K562 (cell line): Measurements from ENCODE around the gene LAP3. TPM values are rescaled to one million over a fixed set of nuclear protein-coding genes. Genes with fewer than 3 reads are reported as not detected.

ENCODE experiments used
- CAMTA2 ChIP-seq: fragments of 250-450 bp; sonication (Bioruptor Pico); conservative IDR thresholded peaks from 2 replicates; pipeline ENCODE4 v1.5.1; 2022
- CBFA2T3 ChIP-seq: fragments of 450-650 bp; IDR thresholded peaks from 2 replicates; pipeline ENCODE4 v1.6.1; 2017
- E2F1 ChIP-seq: sonication (generic); formaldehyde crosslinking; IDR thresholded peaks from 2 replicates; pipeline ENCODE4 v1.8.1; 2023; ENCODE audit warnings: mild to moderate bottlenecking, missing genetic modification reagents, moderate library complexity
- EWSR1 ChIP-seq: fragments of 450-650 bp; IDR thresholded peaks from 2 replicates; pipeline ENCODE4 v1.6.1; 2018; ENCODE audit warnings: borderline replicate concordance, mild to moderate bottlenecking, low read depth, moderate library complexity; ENCODE audit not compliant: partially characterized antibody
- GABPA ChIP-seq: fragments of 200-800 bp; sonication (Bioruptor generic); conservative IDR thresholded peaks from 2 replicates; pipeline ENCODE4 v1.6.1; 2016; ENCODE audit warnings: low read depth, missing genetic modification characterization, missing compliant biosample characterization
- KHSRP ChIP-seq: fragments of 450-650 bp; IDR thresholded peaks from 2 replicates; pipeline ENCODE4 v1.6.1; 2017
- KLF16 ChIP-seq: IDR thresholded peaks from 2 replicates; pipeline ENCODE4 v1.6.1; 2016; ENCODE audit warnings: antibody characterized with exemption
- MCM5 ChIP-seq: fragments of 450-650 bp; IDR thresholded peaks from 2 replicates; pipeline ENCODE4 v1.6.1; 2016; ENCODE audit warnings: low read depth
- NCOA6 ChIP-seq: fragments of 450-650 bp; IDR thresholded peaks from 2 replicates; pipeline ENCODE4 v1.6.1; 2017; ENCODE audit warnings: mild to moderate bottlenecking
- PHF21A ChIP-seq: fragments of 450-650 bp; IDR thresholded peaks from 2 replicates; pipeline ENCODE4 v1.6.1; 2017; ENCODE audit warnings: low read depth, borderline replicate concordance
- RFX1 ChIP-seq: fragments of 450-650 bp; IDR thresholded peaks from 2 replicates; pipeline ENCODE4 v1.6.1; 2016; ENCODE audit warnings: mild to moderate bottlenecking, moderate library complexity
- SETDB1 ChIP-seq: IDR thresholded peaks from one replicate; pipeline ENCODE4 v1.6.1; 2012; ENCODE audit warnings: low read length, control low read depth, inconsistent platforms
- SIRT6 ChIP-seq: IDR thresholded peaks from one replicate; pipeline ENCODE4 v1.6.1; 2012; ENCODE audit warnings: low read depth, mild to moderate bottlenecking, control low read depth, inconsistent platforms, low read length, moderate library complexity
- SNRNP70 ChIP-seq: fragments of 200-400 bp; formaldehyde crosslinking; optimal IDR thresholded peaks from 2 replicates; pipeline ENCODE3; 2017; ENCODE audit warnings: low read depth, low read length
- SP2 ChIP-seq: IDR thresholded peaks from 2 replicates; pipeline ENCODE4 v1.6.1; 2011; ENCODE audit warnings: mild to moderate bottlenecking, low read depth, low read length, moderate library complexity; ENCODE audit not compliant: poor library complexity, severe bottlenecking; ENCODE audit errors: extremely low read depth
- SRSF7 ChIP-seq: fragments of 200-400 bp; formaldehyde crosslinking; optimal IDR thresholded peaks from 2 replicates; pipeline ENCODE3; 2017; ENCODE audit warnings: mild to moderate bottlenecking, low read depth, low read length
- SRSF9 ChIP-seq: fragments of 200-400 bp; formaldehyde crosslinking; IDR thresholded peaks from 2 replicates; pipeline ENCODE4 v1.6.1; 2017; ENCODE audit warnings: low read depth, low read length, borderline replicate concordance
- TAL1 ChIP-seq: fragments of 450-650 bp; IDR thresholded peaks from 2 replicates; pipeline ENCODE4 v1.6.1; 2016; ENCODE audit warnings: mild to moderate bottlenecking
- TEAD2 ChIP-seq: fragments of 450-650 bp; IDR thresholded peaks from 2 replicates; pipeline ENCODE4 v1.6.1; 2016; ENCODE audit warnings: missing genetic modification characterization, control low read depth, missing compliant biosample characterization
- TRIM28 ChIP-seq: fragments of 450-650 bp; IDR thresholded peaks from 2 replicates; pipeline ENCODE4 v1.6.1; 2017
- XRCC4 ChIP-seq: IDR thresholded peaks from one replicate; pipeline ENCODE4 v1.6.1; 2011; ENCODE audit not compliant: insufficient read depth, insufficient read length; ENCODE audit errors: extremely low read depth
- ZNF133 ChIP-seq: fragments of 250-450 bp; sonication (Bioruptor Pico); IDR thresholded peaks from 2 replicates; pipeline ENCODE4 v1.4.0; 2020; ENCODE audit warnings: mild to moderate bottlenecking
- ZNF184 ChIP-seq: sonication (generic); formaldehyde crosslinking; IDR thresholded peaks from 2 replicates; pipeline ENCODE4 v1.5.0; 2020; ENCODE audit warnings: missing genetic modification reagents
- polyA plus RNA-seq, 8 experiments: library from polyadenylated mRNA; depleted of rRNA in 4 of 8; stranded (reverse) in 5 of 8; unstranded in 3 of 8; fragments of >200 nt; fragmentation: Nextera tagmentation in 2 of 8; fragmentation: Illumina TruSeq in 1 of 8; extraction: Ambion mirVana in 2 of 8; extraction: Trizol in 1 of 8; gene quantifications; 2 replicates each; pipeline versions ENCODE4 v1.2.1 to v1.2.3, GENCODE V29; 2011 to 2014; ENCODE audit warnings: inconsistent platforms in 1 of 8, missing spikeins in 1 of 8
- total RNA-seq, 7 experiments: library from RNA; depleted of rRNA in 6 of 7; stranded (reverse); fragments of >200 nt in 6 of 7; fragmentation: Illumina TruSeq in 2 of 7; extraction: Trizol in 2 of 7; gene quantifications; 2 replicates each; pipeline versions ENCODE4 v1.2.1 to v1.2.3, GENCODE V29; 2011 to 2021; ENCODE audit warnings: low replicate concordance in 1 of 7
- TF ChIP-seq, protein P1 (sequence below): fragments of 450-650 bp; IDR thresholded peaks from 2 replicates; pipeline ENCODE4 v1.7.1; 2018; ENCODE audit warnings: mild to moderate bottlenecking, low read depth; ENCODE audit not compliant: partially characterized antibody
- TF ChIP-seq, protein P2 (sequence below): fragments of 450-650 bp; formaldehyde crosslinking; IDR thresholded peaks from 2 replicates; pipeline ENCODE4 v1.4.0; 2020; ENCODE audit warnings: mild to moderate bottlenecking, moderate library complexity

LAP3 gene
- total and polyA plus RNA-seq, 9 of the 15 experiments (the other 6 are each of a cell fraction or from before 2014, with no cell fraction given) = 82.3 to 170 (median 107) TPM

DNA sequence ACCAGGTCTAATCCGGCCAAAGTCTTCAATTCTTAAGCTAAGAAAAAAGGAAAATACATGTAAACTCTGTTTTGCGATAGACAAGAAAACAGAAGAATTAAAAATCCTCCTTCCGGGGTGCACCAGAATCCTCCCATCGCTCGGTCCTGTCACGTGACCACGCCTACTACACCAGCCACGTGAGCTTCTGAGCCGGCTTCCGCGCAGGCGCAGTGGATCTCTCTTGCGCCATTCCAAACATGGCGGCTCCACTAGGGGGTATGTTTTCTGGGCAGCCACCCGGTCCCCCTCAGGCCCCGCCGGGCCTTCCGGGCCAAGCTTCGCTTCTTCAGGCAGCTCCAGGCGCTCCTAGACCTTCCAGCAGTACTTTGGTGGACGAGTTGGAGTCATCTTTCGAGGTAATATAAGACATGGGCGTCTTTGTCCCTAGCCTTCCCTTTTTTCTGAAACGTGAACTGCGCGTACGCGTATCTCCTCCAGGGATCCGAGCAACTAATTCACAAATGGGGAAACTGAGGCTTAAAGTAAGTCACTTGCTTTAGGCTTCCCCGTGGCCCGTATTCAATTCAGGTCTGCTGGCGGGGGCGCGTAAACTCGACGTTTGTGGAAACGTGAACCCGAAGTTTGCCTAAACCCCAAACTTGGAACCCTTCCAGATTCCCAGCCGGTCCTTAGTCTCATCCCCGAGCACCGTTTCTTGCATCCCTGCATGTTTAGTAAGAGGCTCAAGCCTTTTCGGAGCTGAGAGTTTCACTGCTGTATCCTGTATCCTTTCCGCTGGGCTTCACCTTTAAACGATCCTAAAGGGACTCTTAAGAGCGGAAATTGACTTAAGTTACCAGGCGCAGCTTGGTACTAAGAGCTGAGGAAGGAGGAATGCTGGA, 37.7 kb downstream of the LAP3 start, which contains the start of gene MED28 (continued):
- no peak for TF ChIP-seq SIRT6
- TF ChIP-seq TAL1 = no peak
- no peak for TF ChIP-seq SNRNP70
- TF ChIP-seq XRCC4 = no peak
- TF ChIP-seq TRIM28 = 0 out of 2 replicates have a peak, but pooled peaks have one; percentile 13
- peak; percentile 40 for TF ChIP-seq GABPA (tag)
- no peak for TF ChIP-seq PHF21A
- TF ChIP-seq NCOA6 = no peak
- TF ChIP-seq, protein P1, sequence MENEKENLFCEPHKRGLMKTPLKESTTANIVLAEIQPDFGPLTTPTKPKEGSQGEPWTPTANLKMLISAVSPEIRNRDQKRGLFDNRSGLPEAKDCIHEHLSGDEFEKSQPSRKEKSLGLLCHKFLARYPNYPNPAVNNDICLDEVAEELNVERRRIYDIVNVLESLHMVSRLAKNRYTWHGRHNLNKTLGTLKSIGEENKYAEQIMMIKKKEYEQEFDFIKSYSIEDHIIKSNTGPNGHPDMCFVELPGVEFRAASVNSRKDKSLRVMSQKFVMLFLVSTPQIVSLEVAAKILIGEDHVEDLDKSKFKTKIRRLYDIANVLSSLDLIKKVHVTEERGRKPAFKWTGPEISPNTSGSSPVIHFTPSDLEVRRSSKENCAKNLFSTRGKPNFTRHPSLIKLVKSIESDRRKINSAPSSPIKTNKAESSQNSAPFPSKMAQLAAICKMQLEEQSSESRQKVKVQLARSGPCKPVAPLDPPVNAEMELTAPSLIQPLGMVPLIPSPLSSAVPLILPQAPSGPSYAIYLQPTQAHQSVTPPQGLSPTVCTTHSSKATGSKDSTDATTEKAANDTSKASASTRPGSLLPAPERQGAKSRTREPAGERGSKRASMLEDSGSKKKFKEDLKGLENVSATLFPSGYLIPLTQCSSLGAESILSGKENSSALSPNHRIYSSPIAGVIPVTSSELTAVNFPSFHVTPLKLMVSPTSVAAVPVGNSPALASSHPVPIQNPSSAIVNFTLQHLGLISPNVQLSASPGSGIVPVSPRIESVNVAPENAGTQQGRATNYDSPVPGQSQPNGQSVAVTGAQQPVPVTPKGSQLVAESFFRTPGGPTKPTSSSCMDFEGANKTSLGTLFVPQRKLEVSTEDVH = no peak
- no peak for TF ChIP-seq MCM5
- TF ChIP-seq ZNF184 = no peak
- no peak for TF ChIP-seq TEAD2
- TF ChIP-seq SP2 = no peak
- TF ChIP-seq, protein P2, sequence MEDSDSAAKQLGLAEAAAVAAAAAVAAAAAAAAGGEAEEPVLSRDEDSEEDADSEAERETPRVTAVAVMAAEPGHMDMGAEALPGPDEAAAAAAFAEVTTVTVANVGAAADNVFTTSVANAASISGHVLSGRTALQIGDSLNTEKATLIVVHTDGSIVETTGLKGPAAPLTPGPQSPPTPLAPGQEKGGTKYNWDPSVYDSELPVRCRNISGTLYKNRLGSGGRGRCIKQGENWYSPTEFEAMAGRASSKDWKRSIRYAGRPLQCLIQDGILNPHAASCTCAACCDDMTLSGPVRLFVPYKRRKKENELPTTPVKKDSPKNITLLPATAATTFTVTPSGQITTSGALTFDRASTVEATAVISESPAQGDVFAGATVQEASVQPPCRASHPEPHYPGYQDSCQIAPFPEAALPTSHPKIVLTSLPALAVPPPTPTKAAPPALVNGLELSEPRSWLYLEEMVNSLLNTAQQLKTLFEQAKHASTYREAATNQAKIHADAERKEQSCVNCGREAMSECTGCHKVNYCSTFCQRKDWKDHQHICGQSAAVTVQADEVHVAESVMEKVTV = no peak
- TF ChIP-seq E2F1 (CRISPR knock-in tag) = no peak
- TF ChIP-seq RFX1 = no peak
- TF ChIP-seq SETDB1 = no peak
- no peak for TF ChIP-seq KHSRP
- TF ChIP-seq CAMTA2 (CRISPR knock-in tag) = no peak
- TF ChIP-seq SRSF9 = no peak
- no peak for TF ChIP-seq SRSF7
- TF ChIP-seq ZNF133 (CRISPR knock-in tag) = no peak
- TF ChIP-seq KLF16 = no peak
- TF ChIP-seq EWSR1 = no peak
- TF ChIP-seq CBFA2T3 = peak; percentile 43
